Colonic mucosa (tissue), 4 donors: ENCODE data around the gene ZFPM1. TPM values are rescaled to one million over a fixed set of nuclear protein-coding genes. Genes with fewer than 3 reads are reported as not detected.

Experiments used
- DNase-seq: peaks from one replicate; pipeline ENCODE4 v3.0.0-alpha.2; 2020
- H3K27ac ChIP-seq: fragments of 200-600 bp; one replicate; pipeline ENCODE4 v1.8.0; 2021
- H3K27me3 ChIP-seq: fragments of 200-600 bp; one replicate; pipeline ENCODE4 v1.8.0; 2021
- H3K36me3 ChIP-seq: fragments of 200-600 bp; one replicate; pipeline ENCODE4 v1.8.0; 2021
- H3K4me1 ChIP-seq: fragments of 200-600 bp; one replicate; pipeline ENCODE4 v1.8.0; 2021; ENCODE audit warnings: mild to moderate bottlenecking
- H3K4me3 ChIP-seq: fragments of 200-600 bp; one replicate; pipeline ENCODE4 v1.8.0; 2021
- H3K9ac ChIP-seq, 2 donors: one replicate each; pipeline ENCODE4 v1.7.0; 2013; ENCODE audit warnings: control low read depth in 2 of 2, low read depth in 2 of 2, low read length in 2 of 2
- H3K9me3 ChIP-seq: fragments of 200-600 bp; one replicate; pipeline ENCODE4 v1.8.0; 2021
- intact Hi-C: fragments of 100-400 bp; cut with DNase I; formaldehyde crosslinking; loops from one replicate; pipeline ENCODE4 v1.14.1; 2022
- total RNA-seq, 2 donors: library from RNA; stranded (reverse); fragmentation: NEBNext Ultra II Directional in 1 of 2; extraction: Animal tissue kit (Norgen Biotek cat#: 25700) in 1 of 2; gene quantifications; one replicate each; pipeline ENCODE4 v1.2.1, GENCODE V29; 2021
- TF ChIP-seq, protein P1 (sequence below): fragments of 200-600 bp; IDR thresholded peaks from one replicate; pipeline ENCODE4 v1.8.0; 2022; ENCODE audit warnings: antibody characterized with exemption, mild to moderate bottlenecking
- donor health status: healthy.
- donor health status: DM: no; HTN: no; CAD: no.
- donor health status: DM: no; HTN: no; CAD: no.

ZFPM1 gene
- total RNA-seq, 2 donors from 2014 or later, result 6.6 to 12.5 TPM

DNA sequence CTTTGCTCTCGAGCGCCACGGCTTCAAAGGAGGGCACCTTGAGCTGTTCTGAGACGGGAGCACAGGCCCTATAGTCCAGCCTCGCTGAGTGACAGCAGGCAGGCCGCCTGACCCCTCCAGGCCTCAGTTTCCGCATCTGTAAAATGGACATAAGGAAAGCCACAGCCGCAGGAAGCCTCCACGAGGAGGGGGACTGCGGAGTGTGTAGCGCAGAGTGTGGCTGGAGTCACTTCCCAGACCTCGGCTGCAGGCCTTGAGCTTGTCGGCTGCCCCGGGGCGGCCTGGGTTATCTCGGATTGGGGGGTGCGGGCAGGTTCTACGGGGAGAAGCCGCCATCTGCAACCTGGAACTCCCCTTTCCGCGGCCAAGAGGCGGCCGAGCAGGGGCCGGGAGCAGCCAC lies 40.8 kb downstream of the ZFPM1 start:
- Histone ChIP-seq H3K4me1 (peaks cover 3% of the 10 kb centered on the region), H3K4me3 (no peak overlapping the region), H3K9ac (no peak overlapping the region), H3K9me3 (no peaks in the 10 kb centered on the region), H3K27ac (no peak overlapping the region), H3K27me3 (no peaks in the 10 kb centered on the region), H3K36me3 (no peaks in the 10 kb centered on the region)
- TF ChIP-seq, protein P1, sequence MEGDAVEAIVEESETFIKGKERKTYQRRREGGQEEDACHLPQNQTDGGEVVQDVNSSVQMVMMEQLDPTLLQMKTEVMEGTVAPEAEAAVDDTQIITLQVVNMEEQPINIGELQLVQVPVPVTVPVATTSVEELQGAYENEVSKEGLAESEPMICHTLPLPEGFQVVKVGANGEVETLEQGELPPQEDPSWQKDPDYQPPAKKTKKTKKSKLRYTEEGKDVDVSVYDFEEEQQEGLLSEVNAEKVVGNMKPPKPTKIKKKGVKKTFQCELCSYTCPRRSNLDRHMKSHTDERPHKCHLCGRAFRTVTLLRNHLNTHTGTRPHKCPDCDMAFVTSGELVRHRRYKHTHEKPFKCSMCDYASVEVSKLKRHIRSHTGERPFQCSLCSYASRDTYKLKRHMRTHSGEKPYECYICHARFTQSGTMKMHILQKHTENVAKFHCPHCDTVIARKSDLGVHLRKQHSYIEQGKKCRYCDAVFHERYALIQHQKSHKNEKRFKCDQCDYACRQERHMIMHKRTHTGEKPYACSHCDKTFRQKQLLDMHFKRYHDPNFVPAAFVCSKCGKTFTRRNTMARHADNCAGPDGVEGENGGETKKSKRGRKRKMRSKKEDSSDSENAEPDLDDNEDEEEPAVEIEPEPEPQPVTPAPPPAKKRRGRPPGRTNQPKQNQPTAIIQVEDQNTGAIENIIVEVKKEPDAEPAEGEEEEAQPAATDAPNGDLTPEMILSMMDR, result no peak
- no peak for DNase-seq
- intact Hi-C loops, result no loop called here

DNA sequence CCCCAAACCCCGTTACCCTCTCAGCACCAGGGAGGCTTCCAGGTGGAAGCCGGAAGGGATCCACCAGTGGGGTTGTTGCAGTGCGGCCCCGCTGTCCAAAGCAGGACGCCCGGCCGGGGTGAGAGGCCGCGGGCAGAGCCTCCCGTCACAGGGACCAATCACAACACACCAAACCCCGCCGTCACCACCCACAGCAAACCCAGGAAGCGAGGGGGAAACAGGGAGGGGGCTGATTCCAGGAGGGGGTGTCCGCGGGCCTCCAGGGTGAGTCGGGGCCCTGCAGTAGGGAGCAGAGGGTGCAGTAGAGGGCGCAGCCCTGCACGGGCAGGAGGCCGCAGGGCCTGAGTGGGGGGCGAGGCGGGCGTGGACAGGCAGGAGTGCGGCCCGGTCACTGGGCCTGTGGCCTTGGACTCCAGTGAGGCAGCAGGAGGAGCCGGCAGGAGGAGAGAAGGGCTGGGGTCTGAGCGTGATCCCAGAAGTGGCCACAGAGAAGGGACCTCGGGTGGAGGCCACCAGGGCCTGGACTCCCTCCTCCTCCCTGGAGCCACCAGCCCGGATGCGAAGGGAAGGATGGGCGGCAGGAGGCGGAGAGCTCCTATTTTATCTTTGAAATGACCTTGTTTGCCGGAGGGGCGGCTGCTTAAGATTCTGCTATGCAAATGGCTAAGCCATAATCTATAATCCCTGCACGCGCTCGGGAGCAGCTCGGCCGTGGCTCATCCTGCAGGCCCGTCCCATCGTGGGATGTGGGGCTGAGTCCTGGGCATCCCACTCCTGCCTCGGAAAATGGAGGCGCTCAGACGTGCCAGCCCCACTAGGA lies 41.5 kb downstream of the ZFPM1 start:
- no peaks in the 10 kb centered on the region for H3K9me3 ChIP-seq
- no peaks in the 10 kb centered on the region for H3K36me3 ChIP-seq
- H3K9ac ChIP-seq, result no peak overlapping the region
- intact Hi-C loops, result no loop called here
- no peaks in the 10 kb centered on the region for H3K27me3 ChIP-seq
- H3K27ac ChIP-seq, result no peak overlapping the region
- no peaks in the 10 kb centered on the region for H3K4me1 ChIP-seq
- DNase-seq, result no peak
- TF ChIP-seq, protein P1, result no peak
- H3K4me3 ChIP-seq, result no peak overlapping the region

DNA sequence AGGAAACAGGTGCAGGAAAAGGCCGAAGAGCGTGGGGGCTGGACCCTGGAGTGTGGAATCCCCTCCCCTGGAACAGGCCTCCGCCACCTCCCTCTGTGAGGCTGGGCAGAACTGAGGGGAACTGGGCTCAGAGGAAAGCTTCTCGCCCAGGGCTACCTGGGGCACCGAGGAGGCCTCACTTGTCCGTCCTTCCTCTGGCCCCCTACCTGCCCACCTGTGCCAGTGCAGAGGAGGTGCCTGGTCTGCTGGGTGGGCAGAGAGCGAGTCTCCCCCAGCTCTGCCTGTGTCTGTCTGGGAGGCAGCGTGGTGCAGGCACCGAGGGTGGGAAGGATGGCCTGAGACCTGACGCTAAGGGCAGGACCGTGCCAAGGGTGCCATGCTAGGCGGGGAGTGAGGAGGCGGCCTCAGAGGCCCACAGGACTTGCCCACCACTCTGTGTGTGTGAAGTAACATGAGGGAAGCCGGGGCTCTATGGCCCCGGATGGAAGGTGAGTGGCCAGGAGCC lies 42.2 kb downstream of the ZFPM1 start:
- no peaks in the 10 kb centered on the region for H3K9me3 ChIP-seq
- H3K36me3 ChIP-seq, result no peaks in the 10 kb centered on the region
- no peaks in the 10 kb centered on the region for H3K4me1 ChIP-seq
- no peak overlapping the region for H3K27ac ChIP-seq
- no peak overlapping the region for H3K4me3 ChIP-seq
- H3K9ac ChIP-seq, result no peak overlapping the region
- no peaks in the 10 kb centered on the region for H3K27me3 ChIP-seq
- no peak for DNase-seq
- TF ChIP-seq, protein P1, result no peak
- intact Hi-C loops, result no loop called here

DNA sequence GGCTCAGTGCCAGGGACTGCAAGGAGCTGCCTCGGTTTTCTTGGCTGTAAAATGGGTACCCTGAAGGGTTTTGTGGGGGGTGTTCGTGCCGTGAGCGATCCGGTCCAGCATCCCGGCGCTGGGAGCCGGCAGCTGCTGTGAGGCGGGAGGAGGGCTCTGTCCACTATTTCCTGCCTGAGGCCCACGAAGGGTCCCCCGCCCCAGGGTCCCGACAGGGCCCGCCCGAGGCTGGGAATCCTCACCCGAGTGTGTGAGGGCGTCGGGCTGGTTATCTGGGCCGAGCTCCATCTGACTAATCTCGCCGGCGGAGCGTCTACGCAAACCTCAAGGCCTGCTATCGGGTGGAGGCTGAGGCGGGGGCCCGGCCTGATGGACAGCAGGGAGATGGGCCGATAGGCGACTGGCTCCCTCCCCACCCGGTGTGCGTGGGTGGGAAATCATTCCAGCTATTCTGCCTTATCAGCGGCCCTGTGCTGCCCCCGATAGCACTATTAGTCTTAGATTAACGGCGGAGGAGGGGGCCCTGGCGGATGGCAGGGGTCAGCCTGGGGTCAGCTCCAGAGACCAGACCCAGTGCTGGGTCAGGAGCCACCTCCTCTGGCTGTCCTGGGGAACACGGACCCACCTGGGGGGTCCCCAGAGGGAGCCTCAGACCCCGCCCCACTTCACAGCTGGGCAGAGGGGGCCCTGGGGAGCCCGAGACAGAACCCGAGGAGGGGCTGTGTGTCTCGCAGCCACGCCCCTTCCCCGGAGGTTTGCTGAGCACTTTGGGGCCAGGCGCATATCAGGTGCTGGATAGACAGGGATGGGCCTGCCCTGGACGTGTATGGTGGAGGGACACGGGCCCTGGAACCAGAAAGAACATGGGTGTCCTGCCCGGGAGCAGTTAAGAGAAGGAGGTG lies 44.7 kb downstream of the ZFPM1 start:
- Histone ChIP-seq H3K27me3 (no peaks in the 10 kb centered on the region), H3K9ac (no peak overlapping the region), H3K36me3 (no peaks in the 10 kb centered on the region), H3K4me3 (no peak overlapping the region), H3K9me3 (no peaks in the 10 kb centered on the region), H3K4me1 (no peaks in the 10 kb centered on the region), H3K27ac (no peak overlapping the region)
- TF ChIP-seq, protein P1, result no peak
- no peak for DNase-seq
- intact Hi-C loops, result no loop called here

DNA sequence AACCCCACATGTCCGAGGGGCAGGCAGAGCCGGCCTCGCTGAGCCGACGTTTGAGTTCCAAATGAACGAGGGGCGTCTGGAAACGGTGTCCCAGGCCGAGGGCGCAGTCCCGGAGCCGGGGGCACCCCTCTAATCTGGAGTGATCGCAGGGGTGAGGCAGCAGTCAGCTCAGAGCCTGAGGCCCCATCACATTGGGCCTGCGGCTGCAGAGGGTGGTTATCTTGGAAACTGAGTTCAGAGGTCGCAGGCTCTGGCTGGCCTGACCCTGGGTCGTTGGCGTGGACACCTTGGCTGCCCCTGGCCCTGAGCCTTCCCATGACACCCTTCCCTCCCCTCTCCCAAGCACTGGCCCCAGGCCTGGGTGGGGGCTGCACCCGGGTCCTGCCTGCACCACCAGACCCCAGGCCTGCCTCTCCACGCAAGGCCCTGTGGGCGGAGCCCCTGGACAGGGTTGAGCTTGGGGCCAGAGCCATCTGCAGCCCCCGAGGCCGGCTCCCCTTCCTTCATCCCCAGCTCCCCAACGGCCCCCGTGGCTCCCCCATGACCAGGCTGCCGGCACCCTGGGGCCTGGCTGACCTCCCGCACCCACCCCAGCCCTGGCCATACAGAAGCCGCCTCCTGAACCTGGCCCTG lies 45.6 kb downstream of the ZFPM1 start:
- H3K4me1 ChIP-seq, result no peaks in the 10 kb centered on the region
- H3K4me3 ChIP-seq, result no peak overlapping the region
- TF ChIP-seq, protein P1, result no peak
- intact Hi-C loops, result no loop called here
- DNase-seq, result no peak
- H3K9ac ChIP-seq, result no peak overlapping the region
- H3K27ac ChIP-seq, result no peak overlapping the region
- no peaks in the 10 kb centered on the region for H3K9me3 ChIP-seq
- no peaks in the 10 kb centered on the region for H3K27me3 ChIP-seq
- no peaks in the 10 kb centered on the region for H3K36me3 ChIP-seq
